Uterus (tissue), 4 donors: ENCODE data around the gene MRPS34. TPM values are rescaled to one million over a fixed set of nuclear protein-coding genes. Genes with fewer than 3 reads are reported as not detected.
"Not testable (repeated sequence)": the region's sequence is repeated elsewhere in the genome, so short reads cannot be mapped to it uniquely, and the experiment has no call there.

Experiments used
- DNase-seq, 2 donors: peaks; one replicate each; pipeline ENCODE4 v3.0.0-alpha.2; 2019 to 2020
- H3K27ac ChIP-seq, 2 donors: fragments of 200-600 bp; sonication (generic); 1 replicate in 1 of 2; 2 replicates in 1 of 2; pipeline ENCODE4 v1.5.1; 2016 to 2018
- H3K27me3 ChIP-seq, 2 donors: fragments of 200-600 bp; sonication (generic); one replicate each; pipeline ENCODE4 v1.5.1; 2018 to 2019; ENCODE audit warnings: control low read depth in 1 of 2
- H3K36me3 ChIP-seq, 2 donors: fragments of 200-600 bp; sonication (generic); one replicate each; pipeline ENCODE4 v1.5.1; 2019; ENCODE audit warnings: control low read depth in 1 of 2
- H3K4me1 ChIP-seq, 2 donors: fragments of 200-600 bp; sonication (generic); one replicate each; pipeline ENCODE4 v1.5.1; 2018 to 2019; ENCODE audit warnings: control low read depth in 1 of 2
- H3K4me3 ChIP-seq, 2 donors: fragments of 200-600 bp; sonication (generic); 1 replicate in 1 of 2; 2 replicates in 1 of 2; pipeline ENCODE4 v1.5.1; 2018 to 2019; ENCODE audit warnings: mild to moderate bottlenecking in 1 of 2
- H3K9me3 ChIP-seq, 2 donors: fragments of 200-600 bp; sonication (generic); one replicate each; pipeline ENCODE4 v1.5.1; 2019; ENCODE audit warnings: control low read depth in 1 of 2
- CTCF ChIP-seq, 4 experiments: fragments of 200-600 bp in 2 of 4; fragments of 450-650 bp in 2 of 4; sonication (generic) in 2 of 4; IDR thresholded peaks; one replicate each; pipeline ENCODE4 v1.5.1; 2016 to 2019; ENCODE audit warnings: antibody characterized with exemption in 4 of 4, mild to moderate bottlenecking in 2 of 4, moderate library complexity in 1 of 4
- POLR2A ChIP-seq, 2 donors: fragments of 450-650 bp; IDR thresholded peaks; one replicate each; pipeline ENCODE4 v1.6.1; 2016; ENCODE audit warnings: antibody characterized with exemption in 2 of 2, mild to moderate bottlenecking in 1 of 2, moderate library complexity in 1 of 2
- intact Hi-C: fragments of 100-400 bp; cut with DNase I; formaldehyde crosslinking; loops from one replicate; pipeline ENCODE4 v1.15.1; 2023; ENCODE audit warnings: low total_unique reads
- total RNA-seq, 4 donors: library from RNA; depleted of rRNA in 3 of 4; stranded (reverse); fragments of >200 nt in 3 of 4; gene quantifications; one replicate each; pipeline versions ENCODE4 v1.1.0 to v1.2.4, GENCODE V29; 2014 to 2023
- donor health status: DM: yes; HTN: yes; CAD: no.

The MRPS34 gene
- total RNA-seq, 4 donors from 2014 or later, result 37.3 to 158 (median 52.5) TPM

DNA sequence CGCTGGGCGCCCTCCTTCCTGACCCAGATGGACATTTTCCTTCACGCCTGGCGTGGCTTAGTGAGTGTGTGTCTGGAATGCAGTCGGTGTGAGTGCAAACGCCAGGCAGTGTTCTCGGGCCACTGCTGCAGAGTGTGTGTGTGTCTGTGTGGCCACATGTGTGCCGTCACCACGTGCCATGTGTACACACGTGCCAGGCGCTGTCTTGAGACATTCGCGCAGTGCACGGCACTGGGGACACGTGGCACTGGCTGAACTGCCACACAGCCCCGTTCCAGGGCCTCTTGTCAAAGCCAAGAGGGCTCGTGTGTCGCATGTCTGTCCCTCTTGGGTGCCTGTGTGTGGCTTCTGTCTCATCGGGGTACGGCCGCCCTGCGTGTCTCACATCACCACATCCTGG is 38.1 kb downstream of the MRPS34 start:
- TF ChIP-seq POLR2A (IDR thresholded peaks at IDR 0.05), result no peak
- no peak for TF ChIP-seq CTCF (IDR thresholded peaks at IDR 0.05)
- Histone ChIP-seq H3K27ac (no peak overlapping the region), H3K4me3 (no peak overlapping the region), H3K9me3 (no peaks in the 10 kb centered on the region), H3K36me3 (no peaks in the 10 kb centered on the region), H3K27me3 (no peaks in the 10 kb centered on the region), H3K4me1 (no peaks in the 10 kb centered on the region)
- no peak for DNase-seq
- intact Hi-C loops, result no loop called here

DNA sequence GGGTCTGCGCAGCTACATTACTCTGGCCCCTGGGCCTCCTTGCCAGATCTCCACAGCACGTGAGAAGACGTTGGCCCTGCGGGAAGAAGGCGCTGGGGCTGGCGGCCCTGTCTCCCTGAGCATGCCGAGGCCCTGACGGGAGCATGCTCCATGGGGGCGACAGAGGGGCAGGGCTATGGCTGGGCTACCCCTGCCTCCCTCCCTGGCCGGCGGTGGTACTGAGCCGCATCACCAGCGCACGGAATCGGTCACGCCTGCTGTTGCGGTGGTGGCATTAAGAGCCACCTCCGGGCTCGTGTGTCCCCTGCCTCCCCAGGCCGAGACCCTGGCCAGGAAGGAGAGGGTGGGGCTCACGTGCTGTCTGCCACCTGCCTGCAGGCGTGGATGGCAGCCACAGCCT is 38.8 kb downstream of the MRPS34 start:
- DNase-seq, result no peak
- intact Hi-C loops, result no loop called here
- H3K27ac ChIP-seq, result no peak overlapping the region
- TF ChIP-seq POLR2A (IDR thresholded peaks at IDR 0.05) (no peak), CTCF (IDR thresholded peaks at IDR 0.05) (no peak)
- no peak overlapping the region for H3K4me3 ChIP-seq
- no peaks in the 10 kb centered on the region for H3K4me1 ChIP-seq
- no peaks in the 10 kb centered on the region for H3K36me3 ChIP-seq
- no peaks in the 10 kb centered on the region for H3K9me3 ChIP-seq
- no peaks in the 10 kb centered on the region for H3K27me3 ChIP-seq

- H3K36me3 ChIP-seq, H3K9me3 ChIP-seq, intact Hi-C loops, DNase-seq, H3K27ac ChIP-seq, H3K4me3 ChIP-seq, H3K4me1 ChIP-seq, H3K27me3 ChIP-seq: not testable (repeated sequence)
Observed at GRCh38 chr16:1732551-1732987, 40.4 kb downstream of the MRPS34 start.

- Histone ChIP-seq H3K36me3 (no peaks in the 10 kb centered on the region), H3K27me3 (no peaks in the 10 kb centered on the region), H3K4me1 (no peaks in the 10 kb centered on the region), H3K4me3 (no peak overlapping the region), H3K9me3 (no peaks in the 10 kb centered on the region), H3K27ac (no peak overlapping the region)
- no peak for TF ChIP-seq CTCF (IDR thresholded peaks at IDR 0.05)
- no peak for TF ChIP-seq POLR2A (IDR thresholded peaks at IDR 0.05)
- intact Hi-C loops, result no loop called here
- DNase-seq, result no peak
Observed at GRCh38 chr16:1732071-1732470, 40.9 kb downstream of the MRPS34 start.

DNA sequence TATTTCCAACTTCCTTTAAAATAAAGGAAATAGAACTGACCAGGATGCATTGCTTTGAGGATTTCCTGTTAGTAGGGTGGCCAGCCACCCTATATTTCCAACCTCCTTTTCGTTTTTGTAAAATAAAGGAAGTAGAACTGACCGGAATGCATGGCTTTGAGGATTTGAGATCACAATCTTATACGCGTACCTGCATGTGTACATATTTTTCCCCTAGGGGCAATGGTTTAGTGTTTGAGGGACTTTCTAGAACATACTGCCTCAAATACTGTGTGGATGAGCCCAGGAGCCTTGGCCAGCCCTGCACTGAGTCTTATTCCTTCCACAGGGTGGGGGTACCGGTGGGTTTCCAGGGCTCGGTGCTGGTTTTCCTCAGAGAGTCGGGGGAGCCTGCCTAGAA is 41.3 kb downstream of the MRPS34 start:
- Histone ChIP-seq H3K9me3 (no peaks in the 10 kb centered on the region), H3K4me3 (no peak overlapping the region), H3K27ac (no peak overlapping the region), H3K36me3 (no peaks in the 10 kb centered on the region), H3K4me1 (no peaks in the 10 kb centered on the region), H3K27me3 (no peaks in the 10 kb centered on the region)
- intact Hi-C loops, result no loop called here
- no peak for TF ChIP-seq CTCF (IDR thresholded peaks at IDR 0.05)
- TF ChIP-seq POLR2A (IDR thresholded peaks at IDR 0.05), result no peak
- no peak for DNase-seq

GRCh38 chr16:1731073-1731472 is 41.9 kb downstream of the MRPS34 start:
- DNase-seq, result no peak
- TF ChIP-seq CTCF (IDR thresholded peaks at IDR 0.05), result no peak
- no peak for TF ChIP-seq POLR2A (IDR thresholded peaks at IDR 0.05)
- H3K9me3 ChIP-seq, result no peaks in the 10 kb centered on the region
- H3K4me1 ChIP-seq, result no peaks in the 10 kb centered on the region
- no peaks in the 10 kb centered on the region for H3K27me3 ChIP-seq
- H3K36me3 ChIP-seq, result no peaks in the 10 kb centered on the region
- intact Hi-C loops, result no loop called here
- H3K27ac ChIP-seq, result no peak overlapping the region
- no peak overlapping the region for H3K4me3 ChIP-seq
